GM19455 (cell line): ENCODE measurements around the gene RAI14.

Source experiments
- ATAC-seq: cut with Tn5 transposase; IDR thresholded peaks from one replicate; pipeline ENCODE4 v1.9.1; 2021; ENCODE audit not compliant: unreplicated experiment

The RAI14 gene

DNA sequence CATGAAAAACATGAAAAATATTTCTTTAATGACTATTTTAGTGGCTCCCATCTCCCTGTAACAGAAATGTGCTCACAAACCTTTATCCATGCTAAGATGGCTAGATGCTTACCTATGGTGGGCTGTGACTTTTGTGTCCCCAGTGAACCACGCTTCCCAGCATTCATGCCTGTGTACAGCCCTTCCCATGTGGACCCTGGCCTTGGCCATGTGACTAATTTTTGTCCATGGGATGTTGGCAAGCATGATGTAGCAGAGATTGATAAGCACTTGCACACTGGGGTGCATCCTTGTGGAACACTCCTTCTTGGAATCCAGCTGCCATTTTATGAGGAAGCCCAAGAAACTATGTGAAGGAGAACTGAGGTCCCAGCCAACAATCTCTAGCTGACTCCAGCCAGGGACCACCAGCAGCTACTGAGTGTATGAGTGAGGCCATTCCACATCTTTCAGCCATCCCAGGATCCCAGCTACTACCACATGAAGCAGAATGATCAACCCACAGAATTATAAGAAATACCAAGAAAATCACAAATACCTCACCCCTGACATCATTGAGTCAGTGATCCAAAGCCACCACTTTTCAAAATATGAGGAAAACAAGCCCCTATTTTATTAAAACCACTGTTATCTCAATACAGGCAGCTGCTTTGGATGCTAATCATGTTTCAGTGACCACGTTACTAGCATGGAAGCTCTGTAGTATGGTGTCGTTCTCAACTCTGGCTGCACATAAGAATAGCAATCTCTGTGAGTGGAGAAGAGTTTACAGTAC is 16.1 kb upstream of the RAI14 start:
- ATAC-seq: no peak

DNA sequence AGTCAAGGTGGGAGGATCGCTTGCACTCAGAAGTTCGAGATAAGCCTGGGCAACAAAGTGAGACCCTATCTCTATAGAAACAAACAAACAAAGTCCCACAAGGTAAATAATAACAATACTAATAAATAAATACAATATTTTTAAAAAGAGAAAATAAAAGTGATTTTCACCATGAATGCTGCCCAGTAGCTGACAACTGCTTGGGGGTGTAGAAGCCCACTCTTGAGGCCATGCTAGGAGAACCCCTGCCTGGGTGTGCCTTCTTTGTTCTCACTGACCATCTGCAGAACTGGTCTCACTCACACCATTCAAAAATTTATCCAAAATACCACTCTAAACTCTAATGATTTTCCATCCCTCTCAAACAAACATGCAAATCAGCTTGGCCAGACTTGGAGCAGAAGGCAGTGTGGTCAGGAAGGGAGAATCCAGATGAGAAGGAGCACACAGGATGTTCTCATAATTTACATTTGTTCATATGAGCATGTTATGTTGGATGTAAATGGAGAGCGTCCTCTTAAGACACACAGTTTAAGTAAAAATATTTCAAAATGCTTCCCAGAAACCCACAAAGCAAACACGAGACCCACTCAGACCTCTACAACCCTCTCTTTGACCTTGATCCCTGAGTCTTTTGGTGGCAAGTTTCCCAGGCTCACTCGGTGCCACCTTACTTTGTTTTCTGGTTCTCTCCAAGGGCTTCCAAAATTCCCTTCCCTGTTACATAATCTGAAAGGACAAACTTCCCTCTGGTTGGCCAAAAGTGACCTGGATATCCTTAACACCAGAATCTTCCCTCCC is 7.9 kb upstream of the RAI14 start:
- ATAC-seq: no peak

DNA sequence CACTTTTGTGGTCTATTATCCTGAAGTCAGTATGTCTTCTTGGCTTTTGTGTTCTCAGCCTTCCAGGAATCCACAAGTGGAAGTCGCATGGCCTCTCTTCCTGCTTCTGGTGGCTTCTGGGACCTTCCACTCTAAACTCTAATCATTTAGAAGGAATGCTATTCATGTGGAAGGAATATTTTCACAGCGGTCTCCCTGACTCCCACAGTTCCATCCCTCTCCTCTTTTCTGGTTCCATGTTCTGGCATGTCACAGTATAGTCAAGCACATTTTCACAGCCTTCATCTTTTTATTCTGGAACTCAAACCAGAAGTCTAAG is 7.3 kb upstream of the RAI14 start:
- no peak for ATAC-seq

DNA sequence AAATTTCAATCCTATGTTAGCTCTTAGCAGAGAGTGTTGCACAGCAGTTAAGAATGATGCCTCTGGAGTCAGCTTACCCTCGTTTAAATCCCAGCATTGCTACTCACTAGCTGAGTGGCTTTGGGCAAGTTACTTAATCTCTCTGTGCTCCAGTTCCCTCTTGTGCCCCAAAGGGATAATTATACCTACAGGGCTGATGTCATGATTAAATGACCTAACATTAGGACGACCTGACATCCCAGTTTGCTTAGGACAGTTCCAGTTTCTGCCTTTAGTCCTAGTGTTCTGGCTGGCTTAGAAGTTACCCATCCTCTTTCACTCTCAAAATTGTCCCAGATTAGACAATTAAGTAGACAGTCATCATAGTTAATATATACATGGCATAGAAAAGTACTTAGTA is 4.3 kb upstream of the RAI14 start:
- ATAC-seq: no peak

DNA sequence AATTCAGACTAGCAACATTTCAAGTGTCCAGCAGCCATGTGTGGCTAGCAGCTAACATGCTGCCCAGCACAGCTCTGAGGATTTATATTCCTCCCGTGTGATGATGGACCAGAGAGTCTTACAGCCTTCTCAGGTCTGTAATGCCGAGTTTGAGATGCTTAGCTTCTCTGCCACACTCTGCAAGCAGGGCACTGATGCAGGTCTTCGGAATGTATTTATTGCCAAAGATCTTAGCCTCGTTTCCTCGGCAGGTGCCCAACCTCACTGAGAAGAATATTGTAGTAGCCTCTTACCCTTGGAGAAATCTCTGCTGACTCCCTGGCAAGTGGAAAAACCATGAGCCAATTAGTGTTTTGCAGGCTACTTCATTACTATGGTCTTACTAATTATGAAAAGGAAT is 3.7 kb upstream of the RAI14 start:
- ATAC-seq: no peak

DNA sequence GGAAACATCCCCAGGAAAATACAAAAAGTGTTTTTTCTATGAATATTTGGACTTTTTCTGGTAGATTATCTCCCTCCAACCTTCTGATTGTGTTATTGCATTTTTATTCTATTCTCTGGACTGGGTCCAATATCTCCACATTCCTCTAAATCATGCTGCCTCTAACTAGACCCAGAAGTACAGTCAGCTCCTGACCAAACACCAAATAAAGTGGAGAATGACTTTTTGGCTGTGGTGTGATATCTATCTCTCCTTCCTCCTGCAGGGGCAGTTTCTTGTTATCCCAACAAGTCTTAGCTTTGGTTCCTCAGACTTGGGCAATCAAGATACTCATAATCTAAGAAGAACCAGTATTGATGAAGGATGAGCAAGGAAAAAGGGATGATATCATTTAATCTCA is 3.2 kb upstream of the RAI14 start:
- no peak for ATAC-seq

DNA sequence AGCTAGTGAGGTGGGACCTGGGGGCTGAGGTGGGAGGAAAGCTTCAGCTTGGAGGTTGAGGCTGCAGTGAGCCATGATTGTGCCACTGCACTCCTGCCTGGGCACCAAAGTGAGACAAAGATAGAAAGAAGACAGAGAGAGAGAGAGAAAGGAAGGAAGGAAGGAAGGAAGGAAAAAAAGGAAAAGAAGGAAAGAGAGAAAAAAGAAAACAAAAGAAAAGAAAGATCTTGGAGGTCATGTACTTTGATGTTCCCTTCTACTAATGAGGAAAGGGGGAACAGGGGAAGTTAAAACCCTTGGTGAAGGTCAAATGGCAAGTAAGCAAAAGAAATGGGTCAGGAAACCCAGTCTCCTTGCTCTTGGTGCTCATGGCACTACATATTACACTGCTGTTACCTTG is 2.4 kb upstream of the RAI14 start:
- no peak for ATAC-seq

DNA sequence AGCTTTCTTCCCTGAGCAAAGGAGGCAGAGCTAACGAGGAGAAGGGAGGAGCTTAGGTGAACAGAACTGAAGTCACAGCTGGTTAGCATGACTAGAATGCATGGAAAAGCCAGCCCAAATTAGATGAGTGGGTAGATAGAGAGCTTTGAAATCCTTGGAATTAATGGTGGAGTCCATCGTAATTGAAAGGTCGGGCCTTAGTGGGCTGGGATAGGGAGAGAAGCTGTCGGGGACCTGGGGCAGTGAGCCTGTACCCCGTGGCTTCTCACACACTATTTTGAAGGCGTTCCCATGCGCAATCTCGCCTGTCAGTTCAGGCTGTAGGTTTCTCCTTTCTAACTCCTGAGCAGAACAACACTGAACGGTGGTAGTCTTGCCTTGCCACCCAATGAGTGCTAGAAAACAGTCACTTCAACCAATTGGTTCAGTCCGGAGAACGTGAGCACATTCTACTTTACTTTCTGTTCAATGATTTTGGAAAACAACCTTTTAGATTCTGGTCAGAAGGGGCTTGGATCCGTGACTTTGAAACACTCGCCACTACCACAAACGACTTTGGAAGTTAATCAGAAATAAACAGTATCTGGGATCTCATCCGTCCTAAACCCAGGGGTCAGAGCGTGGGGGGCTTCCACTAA is 655 bp upstream of the RAI14 start:
- no peak for ATAC-seq

DNA sequence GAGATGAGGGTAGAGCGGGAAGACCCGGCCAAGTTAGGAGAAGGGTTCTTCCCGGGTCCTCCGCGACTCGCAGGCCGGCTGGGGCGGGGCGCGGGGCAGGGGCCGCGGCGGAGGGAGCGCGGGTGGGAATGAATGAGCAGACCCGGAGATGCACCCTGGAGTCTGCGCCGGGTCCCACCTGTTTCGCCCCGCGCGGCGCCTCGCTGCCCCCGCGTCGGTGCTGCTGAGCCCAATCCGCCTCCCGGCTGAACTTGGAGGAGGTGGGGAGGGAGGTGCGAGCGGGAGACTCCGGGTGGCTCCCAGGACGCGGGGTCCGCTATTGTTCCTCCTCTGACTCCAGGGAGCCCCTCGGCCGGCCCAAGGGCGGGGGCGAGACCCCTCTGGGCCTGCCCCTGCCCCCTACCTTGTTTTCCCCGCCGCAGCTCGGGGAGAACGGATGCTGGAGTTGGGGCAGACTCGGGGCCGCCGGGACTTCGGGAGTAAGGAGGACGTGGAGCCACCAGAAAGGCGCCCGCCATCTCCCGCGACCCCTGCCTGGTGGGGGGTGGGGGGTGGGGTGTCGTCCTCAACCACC is 659 bp downstream of the RAI14 start:
- no peak for ATAC-seq

DNA sequence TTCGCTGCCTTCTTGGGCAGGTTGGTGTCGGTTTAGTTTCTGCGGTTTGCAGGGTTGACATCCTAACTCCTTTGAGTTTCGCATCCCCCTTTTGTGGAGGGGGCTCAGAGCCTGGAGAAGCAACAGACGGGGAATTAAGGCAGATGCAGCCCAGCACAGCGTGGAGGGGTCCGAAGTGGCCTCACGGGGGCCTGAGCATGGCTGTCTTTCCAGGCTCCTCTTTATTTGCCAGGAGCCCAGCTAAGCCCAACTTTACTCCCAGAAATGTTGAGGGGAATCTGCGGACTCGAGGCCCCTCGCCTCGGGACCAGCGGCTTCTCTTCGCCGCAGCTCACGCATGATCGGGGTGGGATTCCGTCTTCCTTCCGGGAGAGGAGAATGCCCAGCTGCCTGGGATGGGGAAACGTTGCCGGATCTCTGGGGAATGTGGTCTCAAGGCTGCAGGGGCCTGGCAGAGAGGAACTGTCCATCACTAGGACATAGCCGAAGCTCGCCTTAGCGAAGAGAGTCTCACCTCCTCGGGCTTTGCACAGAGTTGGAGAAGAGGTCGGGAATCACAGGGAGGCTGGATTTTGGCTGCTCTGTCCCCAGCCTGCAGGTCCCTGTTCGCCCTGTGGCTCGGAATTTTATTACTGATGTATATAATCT is 1.3 kb downstream of the RAI14 start:
- ATAC-seq: no peak

DNA sequence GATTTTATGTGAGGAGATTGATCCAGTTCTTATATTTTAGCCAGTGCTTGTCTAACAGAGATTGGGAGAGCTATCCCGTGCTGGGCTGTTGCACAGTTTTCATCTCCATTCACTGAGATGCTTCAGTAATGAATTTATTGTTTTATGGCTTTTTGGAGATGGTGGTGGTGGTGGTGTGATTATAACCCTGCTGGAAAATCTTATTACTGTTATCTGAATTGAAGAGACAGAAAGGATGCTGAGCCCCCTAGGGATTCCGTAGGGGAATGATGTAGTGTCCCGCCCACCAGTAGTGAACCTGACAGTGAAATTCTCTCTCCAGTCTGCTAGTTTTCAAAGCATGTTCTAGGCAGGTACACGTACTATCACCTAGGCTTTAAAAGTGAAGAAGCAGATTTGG is 1.9 kb downstream of the RAI14 start:
- no peak for ATAC-seq

DNA sequence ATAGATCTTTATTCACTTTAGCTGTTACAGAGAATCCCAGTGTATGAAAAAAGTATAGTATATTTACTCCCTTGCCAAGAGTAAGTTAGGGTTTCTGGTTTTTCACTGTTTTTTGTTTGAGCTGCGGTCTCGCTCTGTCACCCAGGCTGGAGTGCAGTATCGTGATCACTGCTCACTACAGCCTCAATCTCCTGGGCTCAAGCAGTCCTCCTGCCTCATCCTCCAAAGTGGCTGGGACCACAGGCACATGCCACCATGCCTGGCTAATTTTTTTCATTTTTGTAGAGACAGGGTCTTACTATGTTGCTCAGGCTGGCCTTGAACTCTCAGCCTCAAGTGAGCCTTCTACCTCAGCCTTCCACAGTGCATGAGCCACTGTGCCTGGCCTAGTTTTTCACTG is 3.0 kb downstream of the RAI14 start:
- ATAC-seq: no peak

DNA sequence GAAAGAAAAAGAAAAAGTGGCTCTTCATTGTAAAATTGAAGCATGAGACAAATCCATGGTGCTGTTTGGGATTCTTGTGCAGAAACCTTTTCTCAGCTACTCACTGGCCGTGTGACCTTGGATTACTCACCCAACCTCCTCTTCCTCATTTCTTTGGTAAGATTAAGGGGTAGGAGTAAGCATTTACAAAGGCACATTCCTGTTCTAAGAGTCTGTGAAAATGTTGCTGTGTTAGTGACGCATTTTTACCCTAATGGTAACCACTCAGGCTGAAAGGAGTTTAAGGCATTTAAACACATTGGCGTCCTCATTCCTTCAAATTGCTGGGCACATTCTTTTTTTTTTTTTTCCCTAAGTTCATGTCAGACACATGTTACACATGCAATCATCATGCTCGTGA is 4.3 kb downstream of the RAI14 start:
- no peak for ATAC-seq

DNA sequence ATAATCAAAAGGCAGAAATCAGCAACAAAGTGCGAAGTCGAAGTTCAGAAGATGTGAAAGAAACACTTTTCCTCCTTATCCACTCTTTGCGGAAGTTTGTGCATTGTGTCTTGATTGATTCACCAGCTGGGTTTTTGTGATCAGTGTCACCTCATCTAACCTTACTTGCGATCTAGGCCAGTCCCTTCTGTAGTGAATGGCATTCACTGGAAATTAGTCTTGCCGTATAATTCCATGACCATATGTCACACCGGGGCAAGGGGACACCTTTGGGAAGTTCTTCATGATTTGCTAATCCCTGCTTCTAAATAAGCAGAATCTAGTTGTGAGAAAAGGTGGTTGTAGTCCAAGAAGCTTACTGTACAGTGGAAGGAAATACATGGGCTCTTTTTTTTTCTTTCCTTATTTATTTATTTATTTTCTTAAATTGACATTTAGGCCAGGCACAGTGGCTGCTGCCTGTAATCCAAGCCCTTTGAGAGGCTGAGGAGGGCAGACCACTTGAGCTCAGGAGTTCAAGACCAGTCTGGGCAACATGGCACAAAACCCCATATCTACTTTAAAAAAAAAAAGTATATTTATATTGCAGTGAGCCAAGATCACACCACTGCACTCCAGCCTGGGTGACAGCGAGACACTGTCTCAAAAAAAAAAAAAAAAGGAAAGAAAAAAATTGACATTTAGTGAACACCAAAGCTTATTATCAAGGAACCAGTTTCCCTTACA is 7.8 kb downstream of the RAI14 start:
- ATAC-seq: no peak

DNA sequence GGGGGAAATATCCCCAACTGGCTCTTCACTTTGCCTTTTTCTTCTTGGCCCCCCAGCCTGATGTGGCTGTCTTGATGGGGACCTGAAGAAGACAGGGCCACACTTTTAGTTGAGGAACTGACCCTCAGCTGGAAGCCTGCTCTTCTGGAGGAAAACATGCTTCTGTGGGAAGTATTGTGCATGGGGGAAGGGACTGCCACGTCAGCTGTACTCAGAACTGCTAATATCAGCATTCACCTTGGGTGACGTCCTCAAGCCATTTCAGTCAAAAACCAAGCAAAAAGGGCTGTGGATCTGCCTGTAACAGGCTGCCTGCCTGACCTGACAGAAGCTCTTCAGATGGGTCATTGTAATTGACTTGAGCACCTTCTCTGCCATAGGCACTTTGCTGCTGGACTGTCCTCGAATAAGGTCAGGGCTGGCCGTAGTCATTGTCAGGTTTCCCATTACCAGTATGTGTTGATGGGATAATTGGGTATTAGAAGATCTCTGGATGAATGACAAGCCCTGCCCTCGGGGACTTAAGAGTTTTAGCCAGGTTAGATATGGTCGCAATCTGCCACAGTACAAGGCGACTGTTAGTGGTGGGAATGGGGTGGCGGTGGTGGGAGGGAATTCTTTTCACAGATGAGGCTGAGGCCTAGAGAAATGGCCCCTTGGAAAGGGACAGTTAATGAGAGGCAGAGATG is 10.4 kb downstream of the RAI14 start:
- no peak for ATAC-seq

DNA sequence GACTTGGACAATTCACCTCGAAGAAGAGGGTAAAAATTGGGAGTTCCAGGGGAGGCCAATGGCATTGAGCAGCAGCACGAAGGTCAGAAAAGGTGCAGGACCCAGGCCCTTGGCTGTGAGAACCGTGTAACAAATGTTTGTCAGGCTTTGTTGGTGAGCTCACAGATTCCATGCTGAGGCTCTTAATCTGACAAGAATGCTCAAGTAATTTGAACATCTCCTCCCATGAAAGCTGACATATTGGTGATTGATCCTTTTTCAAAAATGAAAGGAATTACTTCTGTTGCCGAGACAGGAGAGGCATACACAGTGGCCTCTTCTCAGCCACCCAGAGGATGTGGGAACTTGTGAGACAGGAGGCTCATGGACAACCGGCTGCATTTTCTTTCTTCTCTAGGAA is 11.6 kb downstream of the RAI14 start:
- ATAC-seq: no peak

DNA sequence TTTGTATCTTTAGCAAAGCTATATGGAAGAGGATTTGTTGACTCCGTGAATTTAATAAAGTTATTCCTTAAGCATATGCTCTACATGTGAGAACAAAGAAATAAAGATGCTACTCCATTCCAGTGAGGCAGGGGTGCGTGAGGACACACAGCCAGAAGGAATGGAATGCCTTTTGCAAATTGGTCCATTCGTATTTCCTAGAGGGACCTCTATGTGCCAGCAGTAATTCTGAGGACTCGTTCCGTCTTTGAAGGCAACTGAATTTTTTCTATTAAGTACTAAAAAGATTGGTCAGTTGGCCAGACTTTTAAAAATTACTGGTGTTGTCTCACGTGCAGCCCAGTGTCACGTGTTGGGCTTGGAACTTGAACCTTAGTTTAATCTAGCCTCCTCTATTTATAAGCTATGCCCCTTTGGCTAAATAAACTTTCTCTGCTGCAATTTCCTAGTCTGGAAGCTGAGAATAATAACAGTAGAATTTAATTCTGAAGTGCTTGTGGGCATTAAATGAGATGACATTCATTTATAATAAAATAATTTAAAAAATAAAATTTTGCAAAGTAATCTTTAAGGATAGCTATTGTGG is 13.9 kb downstream of the RAI14 start:
- ATAC-seq: no peak

DNA sequence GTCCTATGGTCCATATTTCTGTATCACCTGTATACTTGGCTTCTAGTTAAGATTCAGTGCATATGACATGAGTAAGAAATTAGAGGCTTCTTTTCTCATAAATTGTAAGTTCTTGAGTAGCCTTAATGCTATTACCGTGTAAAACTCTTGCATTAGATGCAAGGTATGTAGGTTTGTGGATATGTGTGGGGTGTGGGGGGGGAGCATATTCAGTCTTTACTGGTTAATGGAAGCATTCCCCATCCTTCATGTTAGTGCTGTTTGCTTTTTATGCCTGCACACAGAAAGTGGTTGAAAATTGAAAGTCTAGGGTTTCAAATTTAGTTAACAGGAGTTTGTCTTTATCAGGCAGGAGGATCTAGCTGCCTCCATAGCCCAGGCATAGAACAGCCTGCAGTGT is 16.1 kb downstream of the RAI14 start:
- no peak for ATAC-seq

DNA sequence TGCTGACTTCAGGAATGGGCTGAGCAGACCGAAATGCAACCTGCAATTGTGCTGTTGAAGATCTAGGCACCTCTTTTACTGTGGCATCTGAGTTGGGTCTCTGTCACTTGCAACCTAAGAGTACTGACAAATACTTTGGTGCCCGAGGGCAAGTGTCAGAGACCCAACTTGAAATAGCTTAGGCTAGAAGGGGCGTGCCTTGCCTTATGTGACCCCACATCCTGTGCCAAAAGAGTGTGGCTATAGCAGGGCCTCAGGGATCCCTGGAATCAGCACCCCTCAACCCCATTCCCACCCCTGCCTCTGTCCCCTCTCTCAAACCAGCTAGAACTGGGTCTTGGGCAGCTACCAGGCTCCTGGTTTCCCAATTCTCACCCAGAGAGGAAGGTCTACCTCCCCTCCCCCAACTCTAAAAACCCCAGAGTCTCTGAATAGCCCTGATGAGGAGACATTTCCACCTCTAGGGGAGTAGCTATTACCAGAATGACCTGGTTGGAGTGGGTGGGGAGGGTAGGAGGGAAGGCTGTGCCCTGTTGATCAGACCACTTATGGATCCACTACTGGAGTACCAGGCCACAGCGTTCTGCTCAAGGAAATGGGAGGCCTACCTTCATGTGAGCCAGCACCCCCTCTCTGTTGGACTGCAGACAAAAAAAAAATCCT is 17.5 kb downstream of the RAI14 start:
- no peak for ATAC-seq
